Right ventricle myocardium inferior (tissue), 1 donor: ENCODE measurements around the gene ZNF821. TPM values are rescaled to one million over a fixed set of nuclear protein-coding genes. Genes with fewer than 3 reads are reported as not detected.

Experiments used
- ATAC-seq: fragments of 200-7000 bp; cut with Tn5 transposase; one replicate; pipeline ENCODE4 v1.9.1; 2020; ENCODE audit warnings: mild to moderate bottlenecking, moderate library complexity
- DNase-seq: peaks from one replicate; pipeline ENCODE4 v3.0.0; 2021; ENCODE audit errors: missing footprints
- intact Hi-C: fragments of 100-400 bp; cut with DNase I; formaldehyde crosslinking; loops from one replicate; pipeline ENCODE4 v1.11.0; 2022
- long read RNA-seq: library from polyadenylated mRNA; unstranded; transcript quantifications from one replicate; pipeline ENCODE4 v2.0.0, GENCODE V29; 2021
- total RNA-seq: library from RNA; stranded (reverse); fragmentation: NEBNext Ultra II Directional; extraction: Animal tissue kit (Norgen Biotek cat#: 25700); gene quantifications from one replicate; pipeline ENCODE4 v1.2.1, GENCODE V29; 2021
- donor health status: DM: no; HTN: yes; CAD: no; lungs with severe emphysema.

Gene ZNF821
- total RNA-seq: 2.5 TPM
- long read RNA-seq, partial matches to known transcripts: 0 of 2 reads
- long read RNA-seq, other reads (novel, unspliced or antisense): 1 of 2 reads

- intact Hi-C loops: loop anchor here (2.0 to 5.0 kb wide), 2 partner anchors 37 to 77 kb away; partner anchors contain the start of gene ATXN1L
- ATAC-seq (peak; percentile 90), DNase-seq (peak; percentile 89)
These were observed at the start of gene ZNF821 for GRCh38 chr16:71883849-71884638. Gene ZNF821, minus strand, starts transcription at chr16:71884182. Its CDS starts 4,236 bp downstream, at chr16:71879946.

GRCh38 chr16:71933017-71933416, 49.0 kb upstream of the ZNF821 start:
- DNase-seq (no peak), ATAC-seq (no peak)
- intact Hi-C loops: loop anchor here (10.0 kb wide), 1 partner anchor 162 kb away; the partner anchor contains the start of genes DHX38 and TXNL4B

GRCh38 chr16:71931599-71931998, 47.6 kb upstream of the ZNF821 start:
- ATAC-seq (no peak), DNase-seq (no peak)
- intact Hi-C loops: loop anchor here (10.0 kb wide), 1 partner anchor 163 kb away; the partner anchor contains the start of genes DHX38 and TXNL4B

- DNase-seq (no peak), ATAC-seq (no peak)
- intact Hi-C loops: loop anchor here (10.0 kb wide), 1 partner anchor 164 kb away; the partner anchor contains the start of genes DHX38 and TXNL4B
These were observed 47.0 kb upstream of the ZNF821 start for GRCh38 chr16:71931001-71931400.

GRCh38 chr16:71930013-71930563, 46.1 kb upstream of the ZNF821 start:
- intact Hi-C loops: loop anchor here (10.0 kb wide), 1 partner anchor 165 kb away; the partner anchor contains the start of genes DHX38 and TXNL4B
- ATAC-seq: no peak
- no peak for DNase-seq

GRCh38 chr16:71929048-71929447, 45.1 kb upstream of the ZNF821 start:
- ATAC-seq: no peak
- intact Hi-C loops: loop anchor here (1.0 kb wide), 1 partner anchor 32 kb away; no protein-coding TSS in a partner anchor
- DNase-seq: no peak

GRCh38 chr16:71927787-71928186, 43.8 kb upstream of the ZNF821 start:
- intact Hi-C loops: no loop called here
- DNase-seq: no peak

GRCh38 chr16:71927383-71927782, 43.4 kb upstream of the ZNF821 start:
- peak; percentile 53 for ATAC-seq
- DNase-seq: no peak

More at GRCh38 chr16:71927787-71928186, 43.8 kb upstream of the ZNF821 start:
- ATAC-seq: peak; percentile 73

GRCh38 chr16:71924710-71925109, 40.7 kb upstream of the ZNF821 start:
- intact Hi-C loops: no loop called here
- DNase-seq (no peak), ATAC-seq (no peak)

More at GRCh38 chr16:71927383-71927782, 43.4 kb upstream of the ZNF821 start:
- intact Hi-C loops: no loop called here

GRCh38 chr16:71923941-71924690, 40.1 kb upstream of the ZNF821 start:
- DNase-seq (no peak), ATAC-seq (no peak)
- intact Hi-C loops: no loop called here

GRCh38 chr16:71920658-71921057, 36.7 kb upstream of the ZNF821 start:
- ATAC-seq (no peak), DNase-seq (no peak)
- intact Hi-C loops: no loop called here

- ATAC-seq: no peak
- intact Hi-C loops: no loop called here
- no peak for DNase-seq
These were observed 35.1 kb upstream of the ZNF821 start for GRCh38 chr16:71919035-71919434.

- no peak for ATAC-seq
- intact Hi-C loops: no loop called here
- no peak for DNase-seq
These were observed 33.9 kb upstream of the ZNF821 start for GRCh38 chr16:71917900-71918299.

- DNase-seq (no peak), ATAC-seq (no peak)
- intact Hi-C loops: no loop called here
These were observed 32.5 kb upstream of the ZNF821 start for GRCh38 chr16:71916397-71916920.

- intact Hi-C loops: no loop called here
- ATAC-seq (no peak), DNase-seq (no peak)
These were observed 31.4 kb upstream of the ZNF821 start for GRCh38 chr16:71915350-71915749.

- intact Hi-C loops: no loop called here
- DNase-seq (no peak), ATAC-seq (no peak)
These were observed 30.8 kb upstream of the ZNF821 start for GRCh38 chr16:71914802-71915201.

- no peak for ATAC-seq
- no peak for DNase-seq
- intact Hi-C loops: no loop called here
These were observed 28.7 kb upstream of the ZNF821 start for GRCh38 chr16:71912534-71913275.

- ATAC-seq (no peak), DNase-seq (no peak)
- intact Hi-C loops: no loop called here
These were observed 27.1 kb upstream of the ZNF821 start for GRCh38 chr16:71911121-71911520.
